ENCODE results near the gene BRI3. TPM values are rescaled to one million over a fixed set of nuclear protein-coding genes. Genes with fewer than 3 reads are reported as not detected.

BRI3 gene
- total RNA-seq, 1 donor from 2014 or later, result 61.6 TPM

GRCh38 chr7:98335411-98335977 is 54.0 kb downstream of the BRI3 start:
- DNase-seq (ENCODE audit: low spot score in 2 of 2), result no peak
- H3K9me3 ChIP-seq, result peaks cover 0 to 6% of the 10 kb centered on the region in 2 donors
- H3K4me3 ChIP-seq, result no peak overlapping the region
- no peaks in the 10 kb centered on the region for H3K4me1 ChIP-seq
- intact Hi-C loops (cut with DNase I), result no loop called here
- H3K27me3 ChIP-seq, result no peaks in the 10 kb centered on the region
- H3K27ac ChIP-seq, result no peak overlapping the region
- no peaks in the 10 kb centered on the region for H3K36me3 ChIP-seq
- TF ChIP-seq CTCF (IDR thresholded peaks at IDR 0.05), result no peak

- DNase-seq (ENCODE audit: low spot score in 2 of 2), result no peak
- Histone ChIP-seq H3K36me3 (no peaks in the 10 kb centered on the region), H3K9me3 (no peaks in the 10 kb centered on the region), H3K4me3 (no peak overlapping the region), H3K4me1 (no peaks in the 10 kb centered on the region), H3K27ac (no peak overlapping the region), H3K27me3 (no peaks in the 10 kb centered on the region)
- no peak for TF ChIP-seq CTCF (IDR thresholded peaks at IDR 0.05)
- intact Hi-C loops (cut with DNase I), result no loop called here
These were observed 57.0 kb downstream of the BRI3 start for GRCh38 chr7:98338441-98338840.

GRCh38 chr7:98339043-98339442 is 57.6 kb downstream of the BRI3 start:
- Histone ChIP-seq H3K36me3 (no peaks in the 10 kb centered on the region), H3K27ac (no peak overlapping the region), H3K27me3 (no peaks in the 10 kb centered on the region), H3K9me3 (no peaks in the 10 kb centered on the region), H3K4me3 (no peak overlapping the region), H3K4me1 (no peaks in the 10 kb centered on the region)
- no peak for DNase-seq (ENCODE audit: low spot score in 2 of 2)
- no peak for TF ChIP-seq CTCF (IDR thresholded peaks at IDR 0.05)
- intact Hi-C loops (cut with DNase I), result no loop called here

- H3K36me3 ChIP-seq, result no peaks in the 10 kb centered on the region
- no peak for TF ChIP-seq CTCF (IDR thresholded peaks at IDR 0.05)
These were observed 59.6 kb downstream of the BRI3 start for GRCh38 chr7:98341106-98341505.

More at GRCh38 chr7:98341106-98341505, 59.6 kb downstream of the BRI3 start:
- Histone ChIP-seq H3K27me3 (no peaks in the 10 kb centered on the region), H3K4me1 (no peaks in the 10 kb centered on the region), H3K9me3 (no peaks in the 10 kb centered on the region), H3K27ac (no peak overlapping the region), H3K4me3 (no peak overlapping the region)
- DNase-seq (ENCODE audit: low spot score in 2 of 2), result no peak
- intact Hi-C loops (cut with DNase I), result no loop called here

Other genes with a start within 250 kb of the BRI3 start
- 11.8 TPM for gene LMTK2, start 174.8 kb upstream of the BRI3 start, total RNA-seq
- gene BHLHA15, start 70.2 kb upstream of the BRI3 start, total RNA-seq, result not detected
- 28.1 TPM for gene TECPR1, start 29.5 kb upstream of the BRI3 start, total RNA-seq
- gene BAIAP2L1, start 119.4 kb downstream of the BRI3 start, total RNA-seq, result 2.8 TPM

Data from ascending aorta (tissue), 2 donors.